Lung (tissue), 12 donors: ENCODE data around the gene SAP30BP. TPM values are rescaled to one million over a fixed set of nuclear protein-coding genes. Genes with fewer than 3 reads are reported as not detected.

Experiments used
- ATAC-seq: fragments of 200-7000 bp; cut with Tn5 transposase; one replicate; pipeline ENCODE4 v1.9.1; 2020; ENCODE audit warnings: moderate number of reproducible peaks; ENCODE audit not compliant: insufficient read depth, low FRiP score
- DNase-seq, 3 donors: peaks; one replicate each; pipeline ENCODE4 v3.0.0-alpha.2; 2013 to 2017
- H3K27ac ChIP-seq, 2 donors: one replicate each; pipeline ENCODE4 v1.5.1; 2013; ENCODE audit warnings: mild to moderate bottlenecking in 2 of 2, moderate library complexity in 2 of 2, control low read depth in 1 of 2, inconsistent platforms in 1 of 2, low read depth in 1 of 2, low read length in 1 of 2
- H3K27me3 ChIP-seq, 3 donors: one replicate each; pipeline ENCODE4 v1.5.1; 2013; ENCODE audit warnings: low read length in 2 of 3; ENCODE audit not compliant: control insufficient read depth in 3 of 3, insufficient read depth in 3 of 3
- H3K36me3 ChIP-seq, 4 donors: one replicate each; pipeline ENCODE4 v1.5.1; 2013; ENCODE audit warnings: low read length in 4 of 4, mild to moderate bottlenecking in 1 of 4, moderate library complexity in 1 of 4; ENCODE audit not compliant: control insufficient read depth in 4 of 4, insufficient read depth in 4 of 4
- H3K4me1 ChIP-seq, 5 donors: one replicate each; pipeline ENCODE4 v1.5.1; 2013; ENCODE audit warnings: low read length in 5 of 5, mild to moderate bottlenecking in 2 of 5, moderate library complexity in 1 of 5; ENCODE audit not compliant: control insufficient read depth in 5 of 5, insufficient read depth in 5 of 5
- H3K4me3 ChIP-seq: one replicate; pipeline ENCODE4 v1.5.1; 2013; ENCODE audit warnings: mild to moderate bottlenecking, control low read depth, moderate library complexity
- H3K9ac ChIP-seq, 2 donors: one replicate each; pipeline ENCODE4 v1.5.1; 2013; ENCODE audit warnings: low read length in 2 of 2, control low read depth in 1 of 2; ENCODE audit not compliant: insufficient read depth in 1 of 2
- H3K9me3 ChIP-seq, 4 donors: one replicate each; pipeline ENCODE4 v1.5.1; 2013; ENCODE audit warnings: low read length in 3 of 4, mild to moderate bottlenecking in 1 of 4, moderate library complexity in 1 of 4; ENCODE audit not compliant: control insufficient read depth in 4 of 4, insufficient read depth in 3 of 4
- CTCF ChIP-seq: IDR thresholded peaks from 2 replicates; pipeline ENCODE4 v1.5.1; 2012; ENCODE audit warnings: mild to moderate bottlenecking; ENCODE audit errors: control extremely low read depth, extremely low read depth
- whole genome bisulfite sequencing, 2 donors: extraction: QIAGEN DNeasy Blood & Tissue Kit; methylation state at CpG; one replicate each; pipeline ENCODE4 v1.1.7; 2013; 5-methylcytosine and 5-hydroxymethylcytosine counted together
- polyA plus RNA-seq, 2 donors: library from polyadenylated mRNA; stranded (reverse); fragments of 200-250 nt; gene quantifications; one replicate each; pipeline ENCODE4 v1.2.1, GENCODE V29; 2013
- total RNA-seq, 2 donors: library from RNA; depleted of rRNA in 1 of 2; stranded (reverse); fragments of >200 nt in 1 of 2; gene quantifications; one replicate each; pipeline ENCODE4 v1.2.1, GENCODE V29; 2014 to 2021
- donor health status: control.
- donor health status: control.
- donor health status: Bipolar disorder and iron deficiency.
- donor health status: healthy.
- donor health status: DM: yes; HTN: yes; CAD: no.

SAP30BP gene
- total and polyA plus RNA-seq, 4 donors = 46.5 to 82.9 (median 77.3) TPM

GRCh38 chr17:75625813-75626486 is 41.2 kb upstream of the SAP30BP start:
- Histone ChIP-seq H3K36me3 (peaks cover 0 to 51% (median 7%) of the 10 kb centered on the region in 4 donors), H3K9me3 (no peaks in the 10 kb centered on the region), H3K9ac (no peak overlapping the region), H3K4me3 (no peak overlapping the region), H3K27ac (no peak overlapping the region), H3K4me1 (no peaks in the 10 kb centered on the region), H3K27me3 (no peaks in the 10 kb centered on the region)
- ATAC-seq (no peak), DNase-seq (peak in 1 of 3 donors; percentile 21)
- WGBS, 2 donors = 86 to 89% methylated on average over 15 of the region's 15 CpGs
- no peak for TF ChIP-seq CTCF

- no peak for ATAC-seq
- WGBS, 2 donors = 85 to 86% methylated on average over 11 of the region's 11 CpGs
- no peaks in the 10 kb centered on the region for H3K4me1 ChIP-seq
- H3K9me3 ChIP-seq = no peaks in the 10 kb centered on the region
- H3K9ac ChIP-seq = no peak overlapping the region
- H3K36me3 ChIP-seq = peaks cover 0 to 51% (median 8%) of the 10 kb centered on the region in 4 donors
- no peaks in the 10 kb centered on the region for H3K27me3 ChIP-seq
- no peak for TF ChIP-seq CTCF
- DNase-seq = no peak
- H3K27ac ChIP-seq = no peak overlapping the region
- no peak overlapping the region for H3K4me3 ChIP-seq
Measured at GRCh38 chr17:75626496-75627038, 40.6 kb upstream of the SAP30BP start.

GRCh38 chr17:75627094-75627493 is 40.0 kb upstream of the SAP30BP start:
- H3K4me3 ChIP-seq = no peak overlapping the region
- H3K27ac ChIP-seq = no peak overlapping the region
- H3K9me3 ChIP-seq = no peaks in the 10 kb centered on the region
- TF ChIP-seq CTCF = no peak
- no peak for DNase-seq
- no peak for ATAC-seq
- 93 to 95% methylated on average over 10 of the region's 10 CpGs for WGBS, 2 donors
- no peaks in the 10 kb centered on the region for H3K4me1 ChIP-seq
- H3K36me3 ChIP-seq = peaks cover 0 to 51% (median 8%) of the 10 kb centered on the region in 4 donors
- no peaks in the 10 kb centered on the region for H3K27me3 ChIP-seq
- no peak overlapping the region for H3K9ac ChIP-seq
